Renal cortex interstitium (tissue), 11 donors: ENCODE measurements around the gene ZNF385B. TPM values are rescaled to one million over a fixed set of nuclear protein-coding genes. Genes with fewer than 3 reads are reported as not detected.

Source experiments
- DNase-seq, 11 donors: peaks; one replicate each; pipeline ENCODE4 v3.0.0-alpha.2; 2013; ENCODE audit warnings: low read depth in 9 of 11, low spot score in 4 of 11; ENCODE audit errors: extremely low read depth in 1 of 11
- polyA plus RNA-seq, 3 donors: library from polyadenylated mRNA; unstranded; fragments of 120-200 nt; gene quantifications; one replicate each; pipeline ENCODE4 v1.2.1, GENCODE V29; 2013; ENCODE audit not compliant: insufficient read length in 3 of 3

Gene ZNF385B
- polyA plus RNA-seq, 3 donors: 13.1 to 18.5 (median 13.6) TPM

DNA sequence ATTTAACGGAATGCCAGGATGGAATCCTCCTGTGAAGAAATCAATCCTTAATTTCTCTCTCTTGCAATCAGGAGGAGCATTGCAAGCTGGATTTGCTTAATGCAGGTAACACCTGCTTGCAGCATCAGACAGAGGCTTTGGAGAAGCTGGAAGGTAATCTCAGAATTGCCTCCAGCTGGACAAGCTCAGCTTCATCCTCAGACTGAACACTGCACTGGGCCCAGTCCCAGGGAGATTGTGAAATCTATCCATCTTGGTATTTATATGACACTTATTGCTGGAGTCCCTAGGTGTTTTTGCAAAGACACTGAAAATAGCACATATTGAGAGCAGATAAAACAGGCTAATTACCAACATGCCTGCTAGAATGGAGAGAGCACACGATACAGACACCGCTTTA lies 417.4 kb downstream of the ZNF385B start:
- DNase-seq: no peak

- DNase-seq: no peak
Measured at GRCh38 chr2:179443180-179443579, 418.2 kb downstream of the ZNF385B start.

- no peak for DNase-seq
Measured at GRCh38 chr2:179442206-179442605, 419.2 kb downstream of the ZNF385B start.

- no peak for DNase-seq
Measured at GRCh38 chr2:179441551-179441950, 419.9 kb downstream of the ZNF385B start.

DNA sequence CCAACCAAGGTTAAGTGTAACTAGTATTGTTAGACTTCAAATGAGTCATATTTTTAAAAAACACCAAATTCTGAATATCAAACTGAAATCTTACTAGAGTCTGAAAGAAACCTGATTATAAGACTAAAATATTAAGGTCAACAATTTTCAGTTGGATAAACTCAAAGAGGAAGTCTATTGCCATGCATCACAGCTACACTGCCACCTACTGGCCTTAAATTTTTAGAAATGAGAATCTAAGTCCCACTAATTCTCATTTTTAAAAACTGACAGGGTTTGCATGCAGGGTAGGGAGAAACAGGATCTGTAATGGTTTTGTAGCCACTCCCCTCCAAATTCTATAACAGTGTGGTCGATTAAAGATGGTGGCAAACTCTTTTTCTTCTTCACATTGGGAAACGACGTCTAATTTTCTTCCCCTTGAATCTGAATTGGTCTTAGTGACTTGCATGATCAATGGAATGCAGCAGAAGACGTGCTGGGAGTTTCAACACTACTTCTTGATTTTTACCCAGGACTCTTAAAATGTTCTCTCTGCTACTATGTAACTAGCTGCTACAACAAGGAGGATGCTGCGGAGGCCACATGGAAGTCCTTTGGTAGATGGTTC lies 420.7 kb downstream of the ZNF385B start:
- DNase-seq: peak in 1 of 11 donors; percentile 22

DNA sequence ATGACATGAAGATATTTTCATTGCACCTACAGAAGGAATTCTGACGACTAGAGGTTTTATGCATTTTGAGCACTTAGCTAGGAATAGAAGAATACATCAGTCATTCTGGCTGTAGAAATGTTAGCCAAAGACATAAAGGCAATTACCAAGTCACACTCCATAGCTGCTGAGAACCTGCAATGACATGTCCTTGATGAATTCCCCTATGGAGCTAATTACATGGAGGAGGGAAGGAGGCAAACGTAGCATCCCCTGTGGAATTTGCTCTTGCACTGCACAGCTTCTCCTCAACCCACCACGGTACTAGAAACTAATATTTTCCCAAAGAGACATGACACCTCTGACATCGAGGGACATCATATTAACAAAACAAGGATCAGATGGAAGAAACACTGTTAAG lies 422.8 kb downstream of the ZNF385B start:
- peak in 1 of 11 donors; percentile 10 for DNase-seq

- no peak for DNase-seq
Measured at GRCh38 chr2:179437430-179437829, 424.0 kb downstream of the ZNF385B start.

DNA sequence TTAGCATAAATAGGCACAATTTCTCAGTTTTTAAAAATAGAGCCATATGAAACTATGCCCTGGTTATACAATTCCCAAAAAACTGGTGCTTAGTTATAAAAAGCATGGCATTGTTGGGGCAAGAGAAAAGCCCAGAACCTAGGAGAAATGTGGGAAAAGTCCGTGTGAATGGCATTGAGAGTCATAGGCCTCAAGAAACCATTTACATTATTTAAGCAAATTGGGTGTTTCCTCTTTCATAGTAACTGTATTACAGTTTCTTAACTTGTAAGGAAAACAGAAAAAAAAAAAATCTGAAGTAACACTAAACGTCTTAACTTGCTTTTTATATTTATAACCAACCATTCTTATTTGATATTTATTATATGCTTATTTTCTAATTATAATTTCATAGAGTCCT lies 425.8 kb downstream of the ZNF385B start:
- DNase-seq: no peak

GRCh38 chr2:179435000-179435399 lies 426.4 kb downstream of the ZNF385B start:
- no peak for DNase-seq

- no peak for DNase-seq
Measured at GRCh38 chr2:179434357-179434756, 427.1 kb downstream of the ZNF385B start.

DNA sequence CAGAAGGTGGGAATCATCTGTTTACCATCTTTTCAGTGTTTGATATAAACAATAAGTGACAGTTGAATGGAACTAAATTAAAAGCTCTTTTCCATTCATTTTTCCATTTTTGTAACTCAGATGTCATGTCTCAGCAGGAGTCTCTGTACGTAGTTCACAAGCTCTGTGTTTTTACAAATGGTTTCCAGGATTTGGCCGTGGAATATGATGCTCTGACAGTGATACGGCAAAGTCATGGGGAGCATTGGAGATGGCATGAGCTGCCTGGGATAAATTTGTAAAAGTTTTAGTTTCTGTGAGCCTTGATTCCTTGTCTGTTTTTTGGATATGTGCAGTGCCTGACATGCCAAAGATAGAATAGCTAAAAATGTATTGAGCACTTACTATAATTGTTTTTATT lies 428.7 kb downstream of the ZNF385B start:
- DNase-seq: no peak

DNA sequence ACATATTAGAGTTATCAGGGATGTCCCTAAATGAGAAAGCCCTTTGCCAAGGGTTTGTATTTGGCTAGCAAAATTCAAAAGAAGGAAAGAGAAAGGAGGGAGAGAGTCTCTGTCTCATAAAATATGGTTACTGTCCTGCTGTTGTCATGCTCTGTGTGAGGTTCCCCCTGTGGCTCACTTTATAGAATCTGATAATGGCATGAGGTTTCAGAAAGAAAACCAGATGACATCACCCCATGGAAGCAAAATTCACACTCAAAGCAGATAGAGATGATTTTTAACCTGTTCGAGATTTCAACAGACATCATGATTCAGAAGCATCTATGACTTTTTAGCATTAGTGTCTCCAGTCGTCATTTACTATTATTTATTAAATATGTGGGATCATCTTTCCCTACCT lies 431.8 kb downstream of the ZNF385B start:
- DNase-seq: no peak

GRCh38 chr2:179429060-179429471 lies 432.3 kb downstream of the ZNF385B start:
- no peak for DNase-seq

DNA sequence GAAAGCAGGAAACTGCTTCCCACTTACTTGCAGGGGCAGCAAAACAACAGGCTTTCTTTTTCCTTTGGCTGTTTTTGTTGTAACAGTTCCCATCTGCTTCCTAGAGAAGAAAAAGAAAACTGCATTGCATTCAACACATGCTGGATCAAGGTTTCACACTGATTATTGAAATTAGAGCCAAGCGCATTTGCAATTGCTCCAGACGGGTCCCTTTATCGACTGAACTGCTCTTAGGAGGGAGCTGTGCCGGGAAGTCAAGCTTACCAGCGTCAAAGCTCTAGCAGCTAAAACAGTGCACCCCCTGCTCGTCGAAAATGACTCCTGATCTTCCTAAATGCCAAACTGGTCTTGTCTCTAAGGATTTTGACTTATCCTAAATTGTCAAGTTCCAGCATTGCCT lies 432.8 kb downstream of the ZNF385B start:
- peak in 2 of 11 donors; percentile 3 to 6 for DNase-seq

DNA sequence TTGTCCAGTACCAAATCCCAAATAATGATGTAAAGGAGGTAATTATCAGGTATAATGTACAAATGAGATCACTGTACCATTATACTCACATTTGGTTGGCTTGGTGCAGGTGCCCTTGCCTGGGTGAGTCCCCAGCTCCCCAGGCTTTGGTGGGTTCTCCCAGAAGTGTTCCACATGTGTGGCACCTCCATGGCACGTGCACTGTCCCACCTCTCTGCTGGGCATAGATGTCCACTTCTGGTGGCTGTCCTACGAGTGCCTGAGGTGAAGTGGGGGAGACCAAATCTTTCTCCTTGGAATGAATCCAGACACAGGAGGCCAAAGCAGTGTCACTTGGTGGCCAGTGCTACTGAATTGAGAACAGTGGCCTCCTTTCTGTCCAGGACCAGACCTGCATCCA lies 434.3 kb downstream of the ZNF385B start:
- no peak for DNase-seq

GRCh38 chr2:179424571-179424970 lies 436.8 kb downstream of the ZNF385B start:
- no peak for DNase-seq

GRCh38 chr2:179422037-179422643 lies 439.3 kb downstream of the ZNF385B start:
- DNase-seq: peak in 10 of 11 donors; percentile 34 to 68 (median 53)

DNA sequence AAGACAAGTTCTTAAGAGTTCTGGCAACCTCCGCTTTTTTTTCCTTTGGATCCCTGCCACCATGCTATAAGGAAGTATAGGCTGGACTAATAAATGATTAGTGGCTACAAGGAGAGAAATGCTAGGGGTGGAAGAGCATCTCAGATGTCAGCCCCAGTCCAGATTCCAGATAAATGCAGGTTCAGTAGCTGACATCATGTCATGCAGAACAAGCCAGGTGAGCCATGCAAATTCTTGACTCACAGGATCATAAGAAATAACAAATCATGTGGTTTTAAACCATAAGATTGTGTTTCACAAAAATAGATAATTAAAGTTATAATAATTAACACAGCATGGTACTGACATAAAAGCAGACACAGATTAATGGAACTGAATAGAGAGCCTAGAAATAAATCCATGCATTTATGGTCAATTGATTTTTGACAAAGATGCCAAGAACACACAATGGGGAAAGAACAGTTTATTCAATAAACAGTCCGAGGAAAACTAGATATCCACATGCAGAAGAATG lies 443.9 kb downstream of the ZNF385B start:
- no peak for DNase-seq

- DNase-seq: no peak
Measured at GRCh38 chr2:179412112-179412511, 449.3 kb downstream of the ZNF385B start.

- DNase-seq: peak in 8 of 11 donors; percentile 15 to 47 (median 27)
Measured at GRCh38 chr2:179410552-179411356, 450.7 kb downstream of the ZNF385B start.
